OCI-LY3 (cell line): ENCODE measurements around the gene AQP9.

Experiments
- H2AFZ ChIP-seq: fragments of 200-600, 300-600 bp; shearing (Covaris generic); 2 replicates; pipeline ENCODE4 v1.6.0; 2014; ENCODE audit warnings: antibody characterized with exemption, low read depth, low read length
- H3K27ac ChIP-seq: fragments of 200-600, 300-600 bp; sonication (generic); 2 replicates; pipeline ENCODE4 v1.5.1; 2014; ENCODE audit warnings: mild to moderate bottlenecking, low read length, moderate library complexity, mixed read lengths
- H3K27me3 ChIP-seq: fragments of 200-600, 300-600 bp; sonication (generic); 2 replicates; pipeline ENCODE4 v1.6.1; 2014; ENCODE audit warnings: low read depth, low read length, mixed read lengths
- H3K36me3 ChIP-seq: fragments of 200-600, 300-600 bp; sonication (generic); replicated peaks from 2 replicates; pipeline ENCODE3; 2014; ENCODE audit warnings: low read depth, low read length, mixed read lengths
- H3K4me1 ChIP-seq: fragments of 300-600, 200-600 bp; sonication (generic); 2 replicates; pipeline ENCODE4 v1.6.1; 2014; ENCODE audit warnings: low read length, mixed read lengths
- H3K4me2 ChIP-seq: fragments of 200-600, 300-600 bp; sonication (generic); 2 replicates; pipeline ENCODE4 v1.6.1; 2014; ENCODE audit warnings: low read length, mixed read lengths
- H3K4me3 ChIP-seq: fragments of 300-600, 200-600 bp; sonication (generic); 2 replicates; pipeline ENCODE4 v1.5.1; 2014; ENCODE audit warnings: antibody characterized with exemption, mild to moderate bottlenecking, low read length, moderate library complexity
- H3K79me2 ChIP-seq: fragments of 300-600, 200-600 bp; shearing (Covaris generic); 2 replicates; pipeline ENCODE4 v1.6.1; 2014; ENCODE audit warnings: mild to moderate bottlenecking, low read length, mixed read lengths
- H3K9ac ChIP-seq: fragments of 300-600, 200-600 bp; shearing (Covaris generic); 2 replicates; pipeline ENCODE4 v1.6.0; 2014; ENCODE audit warnings: mild to moderate bottlenecking, low read length, moderate library complexity
- H3K9me3 ChIP-seq: fragments of 200-600, 300-600 bp; shearing (Covaris generic); 2 replicates; pipeline ENCODE4 v1.6.1; 2014; ENCODE audit warnings: low read length, mixed read lengths; ENCODE audit not compliant: insufficient read depth
- H4K20me1 ChIP-seq: fragments of 200-600, 300-600 bp; sonication (generic); 2 replicates; pipeline ENCODE4 v1.6.1; 2016; ENCODE audit warnings: low read length, mixed read lengths; ENCODE audit not compliant: insufficient read depth
- EZH2phosphoT487 ChIP-seq: fragments of 200-600 bp; shearing (Covaris generic); IDR thresholded peaks from 2 replicates; pipeline ENCODE4 v1.6.1; 2018; ENCODE audit warnings: antibody characterized with exemption, mixed run types, low read depth
- TF ChIP-seq, protein P1 (sequence below): fragments of 200-600, 300-600 bp; sonication (generic); IDR thresholded peaks from 2 replicates; pipeline ENCODE4 v1.5.1; 2014; ENCODE audit warnings: antibody characterized with exemption, low read length, low read depth

Gene AQP9

DNA sequence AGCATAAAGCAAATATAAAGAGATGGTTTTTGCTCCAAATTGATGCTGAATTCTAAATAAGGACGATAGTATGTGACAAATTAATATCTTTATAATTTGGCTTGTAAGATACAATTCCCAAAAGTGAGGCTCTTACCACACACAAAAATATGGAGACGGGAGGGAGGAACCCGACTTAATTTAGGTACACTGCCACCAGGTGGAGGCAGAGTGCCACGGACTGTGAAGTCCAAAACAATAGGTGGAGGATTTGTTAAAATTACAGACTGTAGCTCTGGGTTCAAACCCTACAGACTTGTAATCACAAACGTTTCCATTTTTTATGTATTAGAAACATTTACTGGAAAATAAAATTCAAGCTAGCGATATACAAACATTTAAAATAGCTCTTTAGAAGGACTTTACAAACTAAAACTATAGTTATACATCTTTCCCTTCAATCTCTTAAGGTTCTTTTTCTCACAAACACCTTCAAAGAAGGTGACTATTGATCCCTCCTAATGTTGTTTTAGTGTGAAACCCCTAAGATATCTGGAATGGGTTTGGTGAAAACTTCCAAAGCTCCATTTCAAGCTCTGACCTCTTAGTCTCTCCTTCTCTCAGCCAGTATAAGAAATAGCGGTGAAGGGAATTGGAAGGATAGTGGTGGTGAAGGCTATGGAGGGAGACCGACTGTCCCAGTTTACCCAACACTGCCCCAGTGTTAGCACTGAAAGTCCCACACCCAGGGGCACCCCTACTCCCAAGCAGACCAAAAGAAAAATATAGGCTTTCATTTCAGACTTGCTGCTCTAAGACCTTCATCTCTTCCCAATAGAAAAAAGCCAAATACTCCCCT lies 89.7 kb downstream of the AQP9 start:
- H3K9me3 ChIP-seq = no peaks in the 10 kb centered on the region
- no peaks in the 10 kb centered on the region for H3K36me3 ChIP-seq
- 0 out of 2 replicates have a peak overlapping the region, but pooled peaks have one; percentile 27 for H2AFZ ChIP-seq
- no peaks in the 10 kb centered on the region for H4K20me1 ChIP-seq
- H3K9ac ChIP-seq = no peak overlapping the region
- TF ChIP-seq, protein P1, sequence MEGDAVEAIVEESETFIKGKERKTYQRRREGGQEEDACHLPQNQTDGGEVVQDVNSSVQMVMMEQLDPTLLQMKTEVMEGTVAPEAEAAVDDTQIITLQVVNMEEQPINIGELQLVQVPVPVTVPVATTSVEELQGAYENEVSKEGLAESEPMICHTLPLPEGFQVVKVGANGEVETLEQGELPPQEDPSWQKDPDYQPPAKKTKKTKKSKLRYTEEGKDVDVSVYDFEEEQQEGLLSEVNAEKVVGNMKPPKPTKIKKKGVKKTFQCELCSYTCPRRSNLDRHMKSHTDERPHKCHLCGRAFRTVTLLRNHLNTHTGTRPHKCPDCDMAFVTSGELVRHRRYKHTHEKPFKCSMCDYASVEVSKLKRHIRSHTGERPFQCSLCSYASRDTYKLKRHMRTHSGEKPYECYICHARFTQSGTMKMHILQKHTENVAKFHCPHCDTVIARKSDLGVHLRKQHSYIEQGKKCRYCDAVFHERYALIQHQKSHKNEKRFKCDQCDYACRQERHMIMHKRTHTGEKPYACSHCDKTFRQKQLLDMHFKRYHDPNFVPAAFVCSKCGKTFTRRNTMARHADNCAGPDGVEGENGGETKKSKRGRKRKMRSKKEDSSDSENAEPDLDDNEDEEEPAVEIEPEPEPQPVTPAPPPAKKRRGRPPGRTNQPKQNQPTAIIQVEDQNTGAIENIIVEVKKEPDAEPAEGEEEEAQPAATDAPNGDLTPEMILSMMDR = peak; percentile 87
- no peak for TF ChIP-seq EZH2phosphoT487
- H3K4me2 ChIP-seq = no peak overlapping the region
- peaks cover 5% of the 10 kb centered on the region; the same call in 1 of the 2 replicates for H3K4me1 ChIP-seq
- H3K79me2 ChIP-seq = no peaks in the 10 kb centered on the region
- no peaks in the 10 kb centered on the region; the same call in 1 of the 2 replicates for H3K27me3 ChIP-seq
- no peak overlapping the region for H3K4me3 ChIP-seq
- H3K27ac ChIP-seq = no peak overlapping the region

- no peaks in the 10 kb centered on the region for H4K20me1 ChIP-seq
- no peak overlapping the region for H3K27ac ChIP-seq
- no peaks in the 10 kb centered on the region for H3K9me3 ChIP-seq
- TF ChIP-seq, protein P1 = no peak
- TF ChIP-seq EZH2phosphoT487 = no peak
- peak overlapping the region; percentile 27; the same call in 1 of the 2 replicates for H2AFZ ChIP-seq
- H3K9ac ChIP-seq = no peak overlapping the region
- H3K4me1 ChIP-seq = peaks cover 5% of the 10 kb centered on the region; the same call in 1 of the 2 replicates
- H3K79me2 ChIP-seq = no peaks in the 10 kb centered on the region
- H3K36me3 ChIP-seq = no peaks in the 10 kb centered on the region
- H3K4me3 ChIP-seq = no peak overlapping the region
- H3K4me2 ChIP-seq = no peak overlapping the region
- no peaks in the 10 kb centered on the region; the same call in 1 of the 2 replicates for H3K27me3 ChIP-seq
Measured at GRCh38 chr15:58228718-58229117, 90.5 kb downstream of the AQP9 start.

DNA sequence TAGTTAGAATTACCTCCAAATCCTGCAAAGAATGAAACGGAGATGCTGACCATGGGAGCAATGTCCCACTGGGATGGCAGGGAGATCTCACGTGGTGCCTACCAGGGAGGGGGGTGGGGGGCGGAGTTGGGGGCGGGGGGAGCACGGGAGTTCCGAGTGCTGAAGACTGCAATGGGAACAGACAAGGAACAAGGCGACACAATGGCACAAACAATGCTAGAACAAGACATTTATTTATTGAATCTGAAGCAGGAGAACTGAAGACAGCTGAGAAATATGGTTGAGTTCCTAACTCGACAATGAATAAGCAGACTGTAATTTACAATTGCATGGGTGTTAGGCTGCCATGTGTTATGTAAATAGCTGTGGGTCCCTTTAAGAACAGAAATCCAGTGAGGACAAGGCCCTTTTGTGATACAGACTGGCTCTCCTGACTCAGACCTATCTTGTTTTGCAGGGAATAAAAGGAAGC lies 91.2 kb downstream of the AQP9 start:
- no peaks in the 10 kb centered on the region for H3K36me3 ChIP-seq
- no peak overlapping the region for H3K4me2 ChIP-seq
- no peak for TF ChIP-seq EZH2phosphoT487
- TF ChIP-seq, protein P1 = no peak
- no peaks in the 10 kb centered on the region; the same call in 1 of the 2 replicates for H3K27me3 ChIP-seq
- no peaks in the 10 kb centered on the region for H3K9me3 ChIP-seq
- no peak overlapping the region for H3K4me3 ChIP-seq
- no peak overlapping the region for H2AFZ ChIP-seq
- H3K4me1 ChIP-seq = peaks cover 8% of the 10 kb centered on the region; the same call in 1 of the 2 replicates
- H3K79me2 ChIP-seq = no peaks in the 10 kb centered on the region
- H3K27ac ChIP-seq = no peak overlapping the region
- H4K20me1 ChIP-seq = no peaks in the 10 kb centered on the region
- H3K9ac ChIP-seq = no peak overlapping the region

GRCh38 chr15:58232281-58233065 lies 94.3 kb downstream of the AQP9 start:
- H3K27ac ChIP-seq = no peak overlapping the region
- H3K4me2 ChIP-seq = no peak overlapping the region
- H2AFZ ChIP-seq = no peak overlapping the region
- H3K36me3 ChIP-seq = no peaks in the 10 kb centered on the region
- TF ChIP-seq, protein P1 = no peak
- no peak for TF ChIP-seq EZH2phosphoT487
- H3K79me2 ChIP-seq = no peaks in the 10 kb centered on the region
- no peak overlapping the region for H3K9ac ChIP-seq
- H3K9me3 ChIP-seq = no peaks in the 10 kb centered on the region
- no peaks in the 10 kb centered on the region for H4K20me1 ChIP-seq
- no peaks in the 10 kb centered on the region; the same call in 1 of the 2 replicates for H3K27me3 ChIP-seq
- H3K4me1 ChIP-seq = peaks cover 8% of the 10 kb centered on the region; the same call in 1 of the 2 replicates
- no peak overlapping the region for H3K4me3 ChIP-seq
